ENCODE measurements around the gene MRPS2.
"Not testable (repeated sequence)": the region's sequence is repeated elsewhere in the genome, so short reads cannot be mapped to it uniquely, and the experiment has no call there.

Gene MRPS2

GRCh38 chr9:135501261-135502167, 1.0 kb downstream of the MRPS2 start:
- DNase-seq: no peak

- no peak for DNase-seq
These were observed 1.8 kb downstream of the MRPS2 start for GRCh38 chr9:135502168-135502872.

- DNase-seq: no peak
These were observed 2.4 kb downstream of the MRPS2 start for GRCh38 chr9:135502873-135503321.

- no peak for DNase-seq
These were observed 3.1 kb downstream of the MRPS2 start for GRCh38 chr9:135503371-135504261.

GRCh38 chr9:135504262-135505243, 4.1 kb downstream of the MRPS2 start:
- DNase-seq: peak; percentile 79

GRCh38 chr9:135505406-135506187, 5.1 kb downstream of the MRPS2 start:
- DNase-seq: no peak

GRCh38 chr9:135506327-135507103, 6.0 kb downstream of the MRPS2 start:
- DNase-seq: no peak

GRCh38 chr9:135507104-135508035, 6.9 kb downstream of the MRPS2 start:
- DNase-seq: no peak

- DNase-seq: no peak
These were observed 7.8 kb downstream of the MRPS2 start for GRCh38 chr9:135508211-135508820.

- no peak for DNase-seq
These were observed 9.0 kb downstream of the MRPS2 start for GRCh38 chr9:135509458-135509857.

- DNase-seq: no peak
These were observed 11.7 kb downstream of the MRPS2 start for GRCh38 chr9:135512241-135512603.

- peak; percentile 17 for DNase-seq
These were observed 12.4 kb downstream of the MRPS2 start for GRCh38 chr9:135512904-135513303.

GRCh38 chr9:135513351-135513846, 12.9 kb downstream of the MRPS2 start:
- DNase-seq: peak; percentile 30

GRCh38 chr9:135513906-135514305, 13.4 kb downstream of the MRPS2 start:
- not testable (repeated sequence) for DNase-seq

- no peak for DNase-seq
These were observed 14.0 kb downstream of the MRPS2 start for GRCh38 chr9:135514342-135515082.

- DNase-seq: peak; percentile 35
These were observed 14.8 kb downstream of the MRPS2 start for GRCh38 chr9:135515083-135515951.

Data from activated CD8-positive, alpha-beta memory T cell treated with anti-CD3 and anti-CD28 coated beads for 24 hours (primary cell).